ENCODE data around the gene ARL14EP.

The ARL14EP gene

GRCh38 chr11:30326906-30327305 lies 4.0 kb downstream of the ARL14EP start:
- DNase-seq (ENCODE audit: low read depth), result no peak

- no peak for DNase-seq (ENCODE audit: low read depth)
Observed at GRCh38 chr11:30328681-30329080, 5.8 kb downstream of the ARL14EP start.

GRCh38 chr11:30329150-30329940 lies 6.4 kb downstream of the ARL14EP start:
- no peak for DNase-seq (ENCODE audit: low read depth)

- DNase-seq (ENCODE audit: low read depth), result no peak
Observed at GRCh38 chr11:30333405-30333804, 10.5 kb downstream of the ARL14EP start.

- DNase-seq (ENCODE audit: low read depth), result no peak
Observed at GRCh38 chr11:30342736-30343166, 19.8 kb downstream of the ARL14EP start.

- DNase-seq (ENCODE audit: low read depth), result no peak
Observed at GRCh38 chr11:30344085-30344484, 21.2 kb downstream of the ARL14EP start.

- DNase-seq (ENCODE audit: low read depth), result no peak
Observed at GRCh38 chr11:30345644-30346043, 22.7 kb downstream of the ARL14EP start.

- DNase-seq (ENCODE audit: low read depth), result no peak
Observed at GRCh38 chr11:30346068-30346688, 23.3 kb downstream of the ARL14EP start.

- DNase-seq (ENCODE audit: low read depth), result no peak
Observed at GRCh38 chr11:30348035-30348434, 25.1 kb downstream of the ARL14EP start.

GRCh38 chr11:30349885-30350284 lies 27.0 kb downstream of the ARL14EP start:
- DNase-seq (ENCODE audit: low read depth), result no peak

- DNase-seq (ENCODE audit: low read depth), result no peak
Observed at GRCh38 chr11:30350384-30350783, 27.5 kb downstream of the ARL14EP start.

GRCh38 chr11:30351061-30351460 lies 28.2 kb downstream of the ARL14EP start:
- no peak for DNase-seq (ENCODE audit: low read depth)

GRCh38 chr11:30356391-30356790 lies 33.5 kb downstream of the ARL14EP start:
- DNase-seq (ENCODE audit: low read depth), result no peak

- DNase-seq (ENCODE audit: low read depth), result no peak
Observed at GRCh38 chr11:30357872-30358271, 35.0 kb downstream of the ARL14EP start.

GRCh38 chr11:30358536-30358935 lies 35.6 kb downstream of the ARL14EP start:
- no peak for DNase-seq (ENCODE audit: low read depth)

- no peak for DNase-seq (ENCODE audit: low read depth)
Observed at GRCh38 chr11:30360741-30361140, 37.8 kb downstream of the ARL14EP start.

GRCh38 chr11:30364139-30364836 lies 41.4 kb downstream of the ARL14EP start:
- DNase-seq (ENCODE audit: low read depth), result no peak

- DNase-seq (ENCODE audit: low read depth), result no peak
Observed at GRCh38 chr11:30364837-30365482, 42.1 kb downstream of the ARL14EP start.

GRCh38 chr11:30365793-30366517 lies 43.1 kb downstream of the ARL14EP start:
- no peak for DNase-seq (ENCODE audit: low read depth)

- DNase-seq (ENCODE audit: low read depth), result no peak
Observed at GRCh38 chr11:30368394-30368793, 45.5 kb downstream of the ARL14EP start.

GRCh38 chr11:30370164-30370563 lies 47.3 kb downstream of the ARL14EP start:
- DNase-seq (ENCODE audit: low read depth), result no peak

GRCh38 chr11:30377347-30377746 lies 54.4 kb downstream of the ARL14EP start:
- DNase-seq (ENCODE audit: low read depth), result no peak
